ENCODE results near the gene UBE2J1.

Gene UBE2J1

DNA sequence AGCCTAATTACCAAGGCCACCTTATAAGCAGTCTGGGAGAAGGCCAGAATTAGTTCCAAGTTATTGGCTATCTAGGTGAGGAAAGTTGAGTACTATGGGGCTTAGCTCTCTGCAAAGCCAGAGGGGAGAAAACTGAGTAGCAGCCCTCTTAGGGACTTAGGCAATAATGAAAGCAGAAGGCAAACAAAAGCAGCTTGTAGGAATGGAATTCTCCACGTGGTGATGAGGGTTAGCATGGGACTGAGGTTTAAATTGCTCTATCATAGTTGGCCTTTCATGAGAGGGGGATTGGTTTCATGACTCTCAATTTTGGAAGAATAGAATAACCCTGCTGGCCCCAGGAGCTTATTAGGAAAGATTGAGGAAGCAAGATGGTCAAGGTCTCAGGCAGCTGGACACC lies 7.0 kb upstream of the UBE2J1 start:
- peak overlapping the region; percentile 6 for H2AFZ ChIP-seq (ENCODE audit: low read length)
- no peak overlapping the region for H3K4me3 ChIP-seq (ENCODE audit: low read length in 2 of 2)
- no peak overlapping the region for H2BK15ac ChIP-seq (ENCODE audit: low read length)
- no peak overlapping the region for H2BK5ac ChIP-seq (ENCODE audit: low read length)
- no peak overlapping the region for H2BK12ac ChIP-seq (ENCODE audit: low read length)
- no peaks in the 10 kb centered on the region for H3K36me3 ChIP-seq (replicated peaks in 1 of 2; ENCODE audit: control insufficient read depth in 2 of 2, insufficient read depth in 2 of 2, low read length in 2 of 2)
- H3K27ac ChIP-seq (replicated peaks; ENCODE audit: low read length) = peak overlapping the region; percentile 50
- no peaks in the 10 kb centered on the region for H3K79me1 ChIP-seq (ENCODE audit: low read depth, low read length)
- no peak overlapping the region for H3K14ac ChIP-seq (ENCODE audit: low read length)
- no CpG with 5 or more reads among the region's 1 CpG for WGBS, 2 donors (ENCODE audit: extremely low coverage in 2 of 2, insufficient read length in 2 of 2, insufficient replicate concordance in 1 of 2)
- DNase-seq (ENCODE audit: low spot score) = no peak
- H4K8ac ChIP-seq (ENCODE audit: low read depth, low read length) = no peak overlapping the region
- no peak overlapping the region for H3K4ac ChIP-seq (ENCODE audit: low read length)
- no peak overlapping the region for H2AK5ac ChIP-seq (ENCODE audit: low read depth, low read length)
- no peak overlapping the region for H3K23ac ChIP-seq (ENCODE audit: low read depth, low read length, poor library complexity)
- H3K9me3 ChIP-seq (replicated peaks in 1 of 2; ENCODE audit: control insufficient read depth in 2 of 2, insufficient read depth in 1 of 2, low read depth in 1 of 2, low read length in 2 of 2) = no peaks in the 10 kb centered on the region
- H4K91ac ChIP-seq (ENCODE audit: low read depth, low read length, poor library complexity) = no peak overlapping the region
- no peak overlapping the region for H3K9ac ChIP-seq (ENCODE audit: low read depth, low read length, poor library complexity)
- H2BK120ac ChIP-seq (ENCODE audit: low read depth, low read length) = no peak overlapping the region
- peaks cover 2 to 5% of the 10 kb centered on the region in 2 donors for H3K4me1 ChIP-seq (ENCODE audit: control insufficient read depth in 2 of 2, insufficient read depth in 1 of 2, low read depth in 1 of 2, low read length in 2 of 2)
- no peaks in the 10 kb centered on the region for H3K27me3 ChIP-seq (ENCODE audit: control insufficient read depth in 3 of 3, insufficient read depth in 3 of 3, low read depth in 1 of 3, low read length in 3 of 3)
- peak overlapping the region; percentile 48 for H3K18ac ChIP-seq (ENCODE audit: low read length)
- no peak overlapping the region for H3K4me2 ChIP-seq (ENCODE audit: insufficient read depth, low read length, poor library complexity, severe bottlenecking)

DNA sequence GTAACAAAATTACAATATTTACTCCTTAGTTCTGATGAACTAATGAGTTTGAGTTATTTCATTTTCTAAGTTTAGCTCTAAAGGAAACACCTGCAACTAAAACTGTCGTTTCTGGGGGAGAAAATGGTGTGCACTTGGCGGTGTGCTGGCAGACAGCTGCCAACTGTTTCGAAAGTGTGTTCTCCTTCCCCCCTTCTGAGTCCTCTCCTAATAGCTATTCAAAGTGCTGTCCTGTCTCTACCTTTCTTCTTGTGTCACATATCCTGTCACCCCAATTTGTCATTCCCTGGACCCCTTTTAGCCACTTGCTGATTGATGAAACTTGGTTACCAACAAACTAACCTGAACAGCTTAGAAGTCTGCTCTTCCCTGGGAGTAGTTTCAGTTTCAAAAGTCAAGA lies 4.9 kb upstream of the UBE2J1 start:
- H3K79me1 ChIP-seq (ENCODE audit: low read depth, low read length) = no peaks in the 10 kb centered on the region
- no peak overlapping the region for H3K14ac ChIP-seq (ENCODE audit: low read length)
- H3K4me2 ChIP-seq (ENCODE audit: insufficient read depth, low read length, poor library complexity, severe bottlenecking) = no peak overlapping the region
- no peak overlapping the region for H2AFZ ChIP-seq (ENCODE audit: low read length)
- H3K36me3 ChIP-seq (replicated peaks in 1 of 2; ENCODE audit: control insufficient read depth in 2 of 2, insufficient read depth in 2 of 2, low read length in 2 of 2) = no peaks in the 10 kb centered on the region
- no peak overlapping the region for H2BK12ac ChIP-seq (ENCODE audit: low read length)
- H3K23ac ChIP-seq (ENCODE audit: low read depth, low read length, poor library complexity) = no peak overlapping the region
- no peak overlapping the region for H2BK15ac ChIP-seq (ENCODE audit: low read length)
- no peak overlapping the region for H3K18ac ChIP-seq (ENCODE audit: low read length)
- DNase-seq (ENCODE audit: low spot score) = no peak
- H3K4ac ChIP-seq (ENCODE audit: low read length) = no peak overlapping the region
- H3K27ac ChIP-seq (replicated peaks; ENCODE audit: low read length) = no peak overlapping the region
- no peak overlapping the region for H4K8ac ChIP-seq (ENCODE audit: low read depth, low read length)
- no peak overlapping the region for H2BK120ac ChIP-seq (ENCODE audit: low read depth, low read length)
- H3K4me3 ChIP-seq (ENCODE audit: low read length in 2 of 2) = no peak overlapping the region
- no CpG with 5 or more reads among the region's 3 CpGs for WGBS, 2 donors (ENCODE audit: extremely low coverage in 2 of 2, insufficient read length in 2 of 2, insufficient replicate concordance in 1 of 2)
- no peak overlapping the region for H3K9ac ChIP-seq (ENCODE audit: low read depth, low read length, poor library complexity)
- H4K91ac ChIP-seq (ENCODE audit: low read depth, low read length, poor library complexity) = no peak overlapping the region
- H2BK5ac ChIP-seq (ENCODE audit: low read length) = no peak overlapping the region
- H2AK5ac ChIP-seq (ENCODE audit: low read depth, low read length) = no peak overlapping the region
- no peaks in the 10 kb centered on the region for H3K9me3 ChIP-seq (replicated peaks in 1 of 2; ENCODE audit: control insufficient read depth in 2 of 2, insufficient read depth in 1 of 2, low read depth in 1 of 2, low read length in 2 of 2)
- no peaks in the 10 kb centered on the region for H3K27me3 ChIP-seq (ENCODE audit: control insufficient read depth in 3 of 3, insufficient read depth in 3 of 3, low read depth in 1 of 3, low read length in 3 of 3)
- peaks cover 2 to 11% of the 10 kb centered on the region in 2 donors for H3K4me1 ChIP-seq (ENCODE audit: control insufficient read depth in 2 of 2, insufficient read depth in 1 of 2, low read depth in 1 of 2, low read length in 2 of 2)

DNA sequence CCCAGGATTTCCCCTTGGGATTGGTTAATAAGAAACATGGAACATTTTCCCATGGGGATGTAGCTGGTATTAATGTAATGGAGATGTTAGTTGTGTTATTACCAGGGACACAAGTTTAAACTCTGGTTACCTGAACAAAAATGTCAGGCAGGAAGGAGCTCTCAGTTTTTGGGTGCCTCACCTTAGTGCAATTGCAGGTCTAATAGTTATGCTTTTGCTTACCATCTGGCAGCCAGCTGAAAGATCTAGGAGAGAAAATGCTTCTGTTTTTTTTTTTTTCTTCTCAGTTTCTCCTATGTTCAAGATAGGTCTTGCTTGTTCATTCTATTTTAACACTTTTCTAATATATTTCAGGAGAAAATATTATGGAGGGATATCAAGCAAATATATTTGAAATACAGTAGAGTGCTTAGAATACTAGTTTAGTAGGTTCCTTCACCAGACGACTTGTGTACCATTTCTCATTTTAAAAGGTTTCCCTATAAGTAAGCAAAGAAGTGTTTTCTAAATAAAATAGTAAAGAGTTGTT lies 4.2 kb upstream of the UBE2J1 start:
- H3K4me3 ChIP-seq (ENCODE audit: low read length in 2 of 2) = no peak overlapping the region
- no peak overlapping the region for H3K4ac ChIP-seq (ENCODE audit: low read length)
- no peaks in the 10 kb centered on the region for H3K9me3 ChIP-seq (replicated peaks in 1 of 2; ENCODE audit: control insufficient read depth in 2 of 2, insufficient read depth in 1 of 2, low read depth in 1 of 2, low read length in 2 of 2)
- no peak overlapping the region for H2AFZ ChIP-seq (ENCODE audit: low read length)
- no peak overlapping the region for H2BK15ac ChIP-seq (ENCODE audit: low read length)
- no peak overlapping the region for H2AK5ac ChIP-seq (ENCODE audit: low read depth, low read length)
- WGBS, 2 donors (ENCODE audit: extremely low coverage in 2 of 2, insufficient read length in 2 of 2, insufficient replicate concordance in 1 of 2) = no CpG with 5 or more reads among the region's 1 CpG
- H2BK12ac ChIP-seq (ENCODE audit: low read length) = no peak overlapping the region
- no peak overlapping the region for H3K18ac ChIP-seq (ENCODE audit: low read length)
- no peak overlapping the region for H3K27ac ChIP-seq (replicated peaks; ENCODE audit: low read length)
- no peaks in the 10 kb centered on the region for H3K79me1 ChIP-seq (ENCODE audit: low read depth, low read length)
- no peak overlapping the region for H3K23ac ChIP-seq (ENCODE audit: low read depth, low read length, poor library complexity)
- no peak overlapping the region for H2BK120ac ChIP-seq (ENCODE audit: low read depth, low read length)
- no peaks in the 10 kb centered on the region for H3K27me3 ChIP-seq (ENCODE audit: control insufficient read depth in 3 of 3, insufficient read depth in 3 of 3, low read depth in 1 of 3, low read length in 3 of 3)
- no peak overlapping the region for H4K8ac ChIP-seq (ENCODE audit: low read depth, low read length)
- no peak overlapping the region for H3K4me2 ChIP-seq (ENCODE audit: insufficient read depth, low read length, poor library complexity, severe bottlenecking)
- H4K91ac ChIP-seq (ENCODE audit: low read depth, low read length, poor library complexity) = no peak overlapping the region
- no peak for DNase-seq (ENCODE audit: low spot score)
- H3K14ac ChIP-seq (ENCODE audit: low read length) = no peak overlapping the region
- peaks cover 2 to 11% of the 10 kb centered on the region in 2 donors for H3K4me1 ChIP-seq (ENCODE audit: control insufficient read depth in 2 of 2, insufficient read depth in 1 of 2, low read depth in 1 of 2, low read length in 2 of 2)
- no peaks in the 10 kb centered on the region for H3K36me3 ChIP-seq (replicated peaks in 1 of 2; ENCODE audit: control insufficient read depth in 2 of 2, insufficient read depth in 2 of 2, low read length in 2 of 2)
- H3K9ac ChIP-seq (ENCODE audit: low read depth, low read length, poor library complexity) = no peak overlapping the region
- no peak overlapping the region for H2BK5ac ChIP-seq (ENCODE audit: low read length)

DNA sequence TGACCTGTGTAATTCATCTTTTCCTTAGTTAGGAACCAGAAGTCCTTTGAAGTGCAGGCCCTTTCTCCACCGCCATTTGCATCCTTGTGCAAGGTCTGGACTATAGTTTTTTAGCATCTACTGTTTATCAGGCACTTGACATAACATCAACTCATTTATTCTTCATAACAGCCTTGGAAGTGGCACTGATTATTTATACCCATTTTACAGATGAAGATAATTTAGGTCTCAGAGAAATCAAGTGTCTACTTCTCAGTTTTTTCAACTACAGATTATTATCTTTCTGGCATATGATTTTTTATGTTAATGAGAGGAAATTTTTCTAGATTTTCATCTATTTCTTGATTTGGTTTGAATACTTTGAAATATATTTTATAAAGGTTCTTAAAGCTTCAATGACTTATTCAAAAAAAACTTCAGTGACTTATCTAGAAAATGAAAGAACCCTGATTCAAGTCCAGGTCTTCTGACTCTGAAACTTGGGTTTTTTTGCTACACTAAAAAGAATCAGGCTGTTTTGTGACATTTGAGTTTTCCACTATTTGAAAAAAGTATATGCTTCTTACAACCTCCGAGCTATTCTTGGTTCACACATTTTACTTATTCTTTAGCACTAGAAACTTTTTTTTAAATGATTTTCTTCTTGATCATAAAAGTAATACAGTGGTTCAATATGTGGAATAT lies 3.1 kb upstream of the UBE2J1 start:
- Histone ChIP-seq H4K91ac (ENCODE audit: low read depth, low read length, poor library complexity) (no peak overlapping the region), H3K14ac (ENCODE audit: low read length) (no peak overlapping the region), H3K27me3 (ENCODE audit: control insufficient read depth in 3 of 3, insufficient read depth in 3 of 3, low read depth in 1 of 3, low read length in 3 of 3) (no peaks in the 10 kb centered on the region), H4K8ac (ENCODE audit: low read depth, low read length) (no peak overlapping the region), H3K4me2 (ENCODE audit: insufficient read depth, low read length, poor library complexity, severe bottlenecking) (no peak overlapping the region), H3K4ac (ENCODE audit: low read length) (no peak overlapping the region), H2BK5ac (ENCODE audit: low read length) (no peak overlapping the region), H2AK5ac (ENCODE audit: low read depth, low read length) (no peak overlapping the region), H2BK15ac (ENCODE audit: low read length) (no peak overlapping the region), H3K18ac (ENCODE audit: low read length) (no peak overlapping the region), H3K23ac (ENCODE audit: low read depth, low read length, poor library complexity) (no peak overlapping the region), H2BK120ac (ENCODE audit: low read depth, low read length) (no peak overlapping the region), H3K9me3 (replicated peaks in 1 of 2; ENCODE audit: control insufficient read depth in 2 of 2, insufficient read depth in 1 of 2, low read depth in 1 of 2, low read length in 2 of 2) (no peaks in the 10 kb centered on the region), H3K4me1 (ENCODE audit: control insufficient read depth in 2 of 2, insufficient read depth in 1 of 2, low read depth in 1 of 2, low read length in 2 of 2) (peaks cover 6 to 11% of the 10 kb centered on the region in 2 donors), H3K36me3 (replicated peaks in 1 of 2; ENCODE audit: control insufficient read depth in 2 of 2, insufficient read depth in 2 of 2, low read length in 2 of 2) (no peaks in the 10 kb centered on the region), H3K27ac (replicated peaks; ENCODE audit: low read length) (no peak overlapping the region), H3K4me3 (ENCODE audit: low read length in 2 of 2) (no peak overlapping the region), H3K9ac (ENCODE audit: low read depth, low read length, poor library complexity) (no peak overlapping the region), H2AFZ (ENCODE audit: low read length) (no peak overlapping the region), H3K79me1 (ENCODE audit: low read depth, low read length) (no peaks in the 10 kb centered on the region), H2BK12ac (ENCODE audit: low read length) (no peak overlapping the region)
- WGBS, 2 donors (ENCODE audit: extremely low coverage in 2 of 2, insufficient read length in 2 of 2, insufficient replicate concordance in 1 of 2) = no CpG with 5 or more reads among the region's 2 CpGs
- DNase-seq (ENCODE audit: low spot score) = no peak
